ENCODE measurements around the gene F5. TPM values are rescaled to one million over a fixed set of nuclear protein-coding genes. Genes with fewer than 3 reads are reported as not detected.

F5 gene
- total and polyA plus RNA-seq, 2 experiments from 2014 or later = 0.16 TPM; not detected in 1

- H3K79me2 ChIP-seq (replicated peaks; ENCODE audit: insufficient read depth) = no peaks in the 10 kb centered on the region
- ATAC-seq (no peak), DNase-seq (ENCODE audit: low spot score) (no peak)
- no peaks in the 10 kb centered on the region for H3K4me1 ChIP-seq (ENCODE audit: insufficient read depth)
- H3K36me3 ChIP-seq (ENCODE audit: insufficient read depth) = no peaks in the 10 kb centered on the region
- no peaks in the 10 kb centered on the region for H3K9me3 Mint-ChIP-seq
- no peak overlapping the region for H3K27ac Mint-ChIP-seq
- H3K9me2 ChIP-seq (ENCODE audit: insufficient read depth) = no peaks in the 10 kb centered on the region
- no peaks in the 10 kb centered on the region for H3K36me3 Mint-ChIP-seq (ENCODE audit: low read depth)
- H3K4me2 ChIP-seq = no peak overlapping the region
- H4K20me1 ChIP-seq (replicated peaks; ENCODE audit: insufficient read depth) = no peaks in the 10 kb centered on the region
- TF ChIP-seq NANOG (IDR thresholded peaks at IDR 0.05; ENCODE audit: borderline replicate concordance) = no peak
- no peaks in the 10 kb centered on the region for H3K27me3 ChIP-seq (ENCODE audit: insufficient read depth)
- no peak overlapping the region for H3K4me3 Mint-ChIP-seq
- no peak overlapping the region for H3K4me3 ChIP-seq
- no peak overlapping the region for H3K27ac ChIP-seq (ENCODE audit: low read depth)
- H3K27me3 Mint-ChIP-seq (ENCODE audit: insufficient read depth, low read depth, poor library complexity) = peaks cover 2% of the 10 kb centered on the region
- H2AFZ ChIP-seq = no peak overlapping the region
- H3F3A ChIP-seq (replicated peaks; ENCODE audit: low read depth) = no peaks in the 10 kb centered on the region
- no peaks in the 10 kb centered on the region for H3K4me1 Mint-ChIP-seq
Observed at GRCh38 chr1:169610108-169610507, 23.8 kb upstream of the F5 start.

GRCh38 chr1:169608226-169608625 is 21.9 kb upstream of the F5 start:
- ATAC-seq = no peak
- TF ChIP-seq ZNF462 (CRISPR knock-in tag; IDR thresholded peaks at IDR 0.05) (no peak), NANOG (IDR thresholded peaks at IDR 0.05; ENCODE audit: borderline replicate concordance) (no peak), POLR2AphosphoS5 (IDR thresholded peaks at IDR 0.05; ENCODE audit: low read depth) (no peak), ZNF331 (CRISPR knock-in tag; IDR thresholded peaks at IDR 0.05; ENCODE audit: low read depth) (no peak), ZNF114 (CRISPR knock-in tag; IDR thresholded peaks at IDR 0.05) (no peak), REST (IDR thresholded peaks at IDR 0.05; ENCODE audit: unreplicated experiment) (no peak), CREB1 (CRISPR knock-in tag; IDR thresholded peaks at IDR 0.05; ENCODE audit: low read depth) (no peak), EZH2 (IDR thresholded peaks at IDR 0.05; ENCODE audit: low read depth, unreplicated experiment) (no peak)
- TF ChIP-seq, protein P1, sequence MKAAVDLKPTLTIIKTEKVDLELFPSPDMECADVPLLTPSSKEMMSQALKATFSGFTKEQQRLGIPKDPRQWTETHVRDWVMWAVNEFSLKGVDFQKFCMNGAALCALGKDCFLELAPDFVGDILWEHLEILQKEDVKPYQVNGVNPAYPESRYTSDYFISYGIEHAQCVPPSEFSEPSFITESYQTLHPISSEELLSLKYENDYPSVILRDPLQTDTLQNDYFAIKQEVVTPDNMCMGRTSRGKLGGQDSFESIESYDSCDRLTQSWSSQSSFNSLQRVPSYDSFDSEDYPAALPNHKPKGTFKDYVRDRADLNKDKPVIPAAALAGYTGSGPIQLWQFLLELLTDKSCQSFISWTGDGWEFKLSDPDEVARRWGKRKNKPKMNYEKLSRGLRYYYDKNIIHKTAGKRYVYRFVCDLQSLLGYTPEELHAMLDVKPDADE (IDR thresholded peaks at IDR 0.05) = no peak
- TF ChIP-seq, protein P2, sequence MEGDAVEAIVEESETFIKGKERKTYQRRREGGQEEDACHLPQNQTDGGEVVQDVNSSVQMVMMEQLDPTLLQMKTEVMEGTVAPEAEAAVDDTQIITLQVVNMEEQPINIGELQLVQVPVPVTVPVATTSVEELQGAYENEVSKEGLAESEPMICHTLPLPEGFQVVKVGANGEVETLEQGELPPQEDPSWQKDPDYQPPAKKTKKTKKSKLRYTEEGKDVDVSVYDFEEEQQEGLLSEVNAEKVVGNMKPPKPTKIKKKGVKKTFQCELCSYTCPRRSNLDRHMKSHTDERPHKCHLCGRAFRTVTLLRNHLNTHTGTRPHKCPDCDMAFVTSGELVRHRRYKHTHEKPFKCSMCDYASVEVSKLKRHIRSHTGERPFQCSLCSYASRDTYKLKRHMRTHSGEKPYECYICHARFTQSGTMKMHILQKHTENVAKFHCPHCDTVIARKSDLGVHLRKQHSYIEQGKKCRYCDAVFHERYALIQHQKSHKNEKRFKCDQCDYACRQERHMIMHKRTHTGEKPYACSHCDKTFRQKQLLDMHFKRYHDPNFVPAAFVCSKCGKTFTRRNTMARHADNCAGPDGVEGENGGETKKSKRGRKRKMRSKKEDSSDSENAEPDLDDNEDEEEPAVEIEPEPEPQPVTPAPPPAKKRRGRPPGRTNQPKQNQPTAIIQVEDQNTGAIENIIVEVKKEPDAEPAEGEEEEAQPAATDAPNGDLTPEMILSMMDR (conservative IDR thresholded peaks at IDR 0.05; ENCODE audit: low read depth in 2 of 2) = no peak

More at GRCh38 chr1:169608226-169608625, 21.9 kb upstream of the F5 start:
- Histone ChIP-seq H3F3A (replicated peaks; ENCODE audit: low read depth) (no peaks in the 10 kb centered on the region), H3K27ac (ENCODE audit: low read depth) (no peak overlapping the region), H3K79me2 (replicated peaks; ENCODE audit: insufficient read depth) (no peaks in the 10 kb centered on the region), H3K4me3 (no peak overlapping the region), H3K27me3 (ENCODE audit: insufficient read depth) (no peaks in the 10 kb centered on the region), H3K4me2 (no peak overlapping the region), H2AFZ (no peak overlapping the region), H3K9me2 (ENCODE audit: insufficient read depth) (no peaks in the 10 kb centered on the region), H3K36me3 (ENCODE audit: insufficient read depth) (no peaks in the 10 kb centered on the region), H4K20me1 (replicated peaks; ENCODE audit: insufficient read depth) (no peaks in the 10 kb centered on the region), H3K4me1 (ENCODE audit: insufficient read depth) (no peaks in the 10 kb centered on the region)
- no peaks in the 10 kb centered on the region for H3K36me3 Mint-ChIP-seq (ENCODE audit: low read depth)
- no peaks in the 10 kb centered on the region for H3K27me3 Mint-ChIP-seq (ENCODE audit: insufficient read depth, low read depth, poor library complexity)
- no peaks in the 10 kb centered on the region for H3K9me3 Mint-ChIP-seq
- no peaks in the 10 kb centered on the region for H3K4me1 Mint-ChIP-seq
- no peak overlapping the region for H3K4me3 Mint-ChIP-seq
- no peak overlapping the region for H3K27ac Mint-ChIP-seq
- no peak for DNase-seq (ENCODE audit: low spot score)
